Measurements from ENCODE around the gene CBX4. TPM values are rescaled to one million over a fixed set of nuclear protein-coding genes. Genes with fewer than 3 reads are reported as not detected.

CBX4 gene
- total and polyA plus RNA-seq, 2 of the 13 experiments (the other 11 are each of a cell fraction or from before 2014, with no cell fraction given), result 25.8 to 50.8 TPM

DNA sequence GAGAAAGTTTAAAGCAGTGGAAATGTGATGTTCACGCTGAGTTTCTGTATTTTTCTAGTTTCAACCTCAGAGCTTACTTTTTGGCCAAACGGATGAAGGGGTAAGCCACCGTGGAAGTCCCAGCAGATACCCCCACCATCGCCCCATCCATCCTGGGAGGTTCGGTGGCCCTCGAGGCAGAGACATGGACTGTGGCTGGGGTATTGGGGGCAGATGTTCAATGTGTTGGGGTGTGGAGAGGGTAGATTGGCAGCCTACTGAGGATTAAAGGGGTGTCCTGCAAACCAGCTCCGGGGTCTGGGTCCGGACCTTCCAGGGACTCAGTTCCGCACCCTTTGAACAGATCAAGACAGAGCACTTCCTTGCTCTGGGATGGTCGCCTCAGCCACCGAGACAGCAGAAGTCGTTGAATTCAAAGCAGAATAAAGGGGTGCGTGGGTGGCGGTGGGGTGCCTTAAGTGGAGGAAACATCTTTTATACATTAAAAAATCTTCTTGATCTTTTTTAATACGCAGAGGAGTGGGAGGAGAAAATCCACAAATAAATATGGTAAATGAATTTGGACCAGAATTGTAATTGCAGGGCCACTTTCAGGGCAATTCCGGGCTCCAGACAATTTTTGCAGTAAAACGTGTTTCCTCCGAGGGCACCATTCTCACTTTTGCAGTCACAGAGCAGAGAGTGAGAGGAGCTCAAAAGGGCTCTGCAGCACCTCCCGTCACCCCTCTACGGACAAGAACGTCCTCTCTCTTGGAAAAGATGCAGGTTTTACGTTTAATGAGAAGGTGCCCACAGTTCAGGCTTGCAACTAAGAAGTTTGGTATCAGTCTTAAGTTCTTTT, 34.2 kb downstream of the CBX4 start:
- POLR2A ChIA-PET, result interaction anchor here (0.9 to 1.0 kb wide), 4 partner anchors 8 to 189 kb away, joined by 3 to 6 read pairs (median 4); partner anchors contain the start of genes CBX4 and CBX8
- peaks cover 49 to 95% of the 10 kb centered on the region in 2 experiments for H3K27me3 ChIP-seq (ENCODE audit: control insufficient read depth in 1 of 2, insufficient read depth in 2 of 2, low read length in 2 of 2)
- intact Hi-C loops (cut with micrococcal nuclease; ENCODE audit: unreplicated experiment), result no loop called here

DNA sequence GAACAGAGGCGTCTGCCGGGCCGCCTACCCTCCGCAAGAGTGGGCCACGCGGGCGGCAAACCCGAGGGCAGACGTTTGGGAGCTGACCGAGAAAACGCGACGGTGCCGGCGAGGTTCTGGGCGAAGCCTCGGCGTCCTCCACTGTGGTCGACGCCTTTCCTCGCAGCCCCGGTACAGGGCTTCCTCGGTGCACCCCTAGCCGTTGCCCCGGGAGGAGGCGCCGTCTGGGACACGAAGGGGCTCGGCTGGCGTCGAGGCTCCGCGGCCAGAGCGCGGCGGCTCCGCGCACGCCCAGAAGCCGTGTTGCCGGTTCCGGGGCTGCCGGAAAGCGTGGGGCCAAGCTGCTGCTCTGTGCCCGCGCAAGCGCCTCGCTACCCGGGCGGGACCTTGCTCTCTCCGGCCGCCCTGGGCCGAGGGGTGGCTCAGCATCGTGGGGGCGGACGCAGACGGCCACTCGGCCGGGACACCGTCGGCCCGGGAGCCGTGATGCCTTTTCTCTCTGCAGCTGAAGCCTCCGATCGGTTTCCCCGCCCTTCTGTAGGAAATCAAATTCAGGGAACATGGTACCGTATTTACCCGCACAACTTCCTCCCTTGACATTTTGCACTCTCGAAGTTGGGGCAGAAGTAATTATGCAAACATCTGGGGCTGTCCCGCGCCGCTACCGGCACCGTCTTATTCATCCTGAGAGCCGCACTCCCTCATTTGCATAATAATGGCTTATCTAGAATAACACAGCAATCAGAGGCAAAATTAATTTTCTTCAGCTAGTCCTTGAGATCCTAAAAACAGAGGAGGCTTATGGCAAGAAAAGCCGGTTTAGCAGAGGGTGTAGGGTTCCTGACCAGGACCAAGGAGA, 35.0 kb downstream of the CBX4 start:
- BruUV-seq (replicated peaks), result no TSS peak
- ChIA-PET POLR2A (interaction anchor here (1.0 to 1.6 kb wide), 7 partner anchors 8 to 189 kb away, joined by 3 to 10 read pairs (median 5); partner anchors contain the start of gene CBX4), CTCF (ENCODE audit: low intra/inter-chr PET ratio, low total read pairs) (no interaction called here)
- no peaks in the 10 kb centered on the region for H3K79me2 ChIP-seq (ENCODE audit: insufficient read depth, low read length)
- no peak overlapping the region for H3K27ac ChIP-seq (ENCODE audit: extremely low read length, insufficient read depth, low read length)
- H3K9ac ChIP-seq (ENCODE audit: insufficient read depth, low read depth, low read length), result no peak overlapping the region
- intact Hi-C loops (cut with micrococcal nuclease; ENCODE audit: unreplicated experiment), result no loop called here
- WGBS (ENCODE audit: low lambda C conversion rate), result 21% methylated on average over 36 of the region's 76 CpGs
- in situ Hi-C loops (cut with HindIII; ENCODE audit: extremely low pct_ligation_motif_present, low pct_unique_long_range_greater_than_20kb), result no loop called here
- peak overlapping the region in 2 of 3 experiments; percentile 6 to 54; a peak in 3 of 6 replicates for H3K4me3 ChIP-seq (replicated peaks in 1 of 3; ENCODE audit: insufficient read depth in 1 of 3, low read depth in 2 of 3, low read length in 3 of 3)
- H3K9me3 ChIP-seq (ENCODE audit: low read length), result no peaks in the 10 kb centered on the region
- no peaks in the 10 kb centered on the region for H4K20me1 ChIP-seq (ENCODE audit: insufficient read depth, low read length)
- H3K27me3 ChIP-seq (ENCODE audit: control insufficient read depth in 1 of 2, insufficient read depth in 2 of 2, low read length in 2 of 2), result peaks cover 55 to 100% of the 10 kb centered on the region in 2 experiments
- no peak overlapping the region for H2AFZ ChIP-seq (ENCODE audit: low read length)
- FAIRE-seq (no peak), ATAC-seq (peak; percentile 39), DNase-seq (ENCODE audit: low spot score) (no peak)
- no peaks in the 10 kb centered on the region for H3K36me3 ChIP-seq (replicated peaks in 1 of 2; ENCODE audit: control insufficient read depth in 1 of 2, insufficient read depth in 2 of 2, low read length in 2 of 2)
- H3K4me2 ChIP-seq (ENCODE audit: low read depth, low read length), result peak overlapping the region; percentile 53
- H3K4me1 ChIP-seq (ENCODE audit: insufficient read depth, low read length), result peaks cover 66% of the 10 kb centered on the region
- TF ChIP-seq PHF20 (CRISPR knock-in tag; IDR thresholded peaks at IDR 0.05), result peak; percentile 52; the same call in 1 of the 2 replicates
- peak; percentile 94; the same call in 1 of the 2 replicates for TF ChIP-seq ZFYVE20 (CRISPR knock-in tag; IDR thresholded peaks at IDR 0.05; ENCODE audit: borderline replicate concordance, low read depth)
- peak; percentile 94; the same call in 1 of the 2 replicates for TF ChIP-seq ZNF468 (CRISPR knock-in tag; IDR thresholded peaks at IDR 0.05)
- TF ChIP-seq GATAD2A (CRISPR knock-in tag; IDR thresholded peaks at IDR 0.05), result no peak
- TF ChIP-seq ZNF552 (CRISPR knock-in tag; IDR thresholded peaks at IDR 0.05; ENCODE audit: borderline replicate concordance), result peak; percentile 97; the same call in 1 of the 2 replicates
- TF ChIP-seq, protein P1, sequence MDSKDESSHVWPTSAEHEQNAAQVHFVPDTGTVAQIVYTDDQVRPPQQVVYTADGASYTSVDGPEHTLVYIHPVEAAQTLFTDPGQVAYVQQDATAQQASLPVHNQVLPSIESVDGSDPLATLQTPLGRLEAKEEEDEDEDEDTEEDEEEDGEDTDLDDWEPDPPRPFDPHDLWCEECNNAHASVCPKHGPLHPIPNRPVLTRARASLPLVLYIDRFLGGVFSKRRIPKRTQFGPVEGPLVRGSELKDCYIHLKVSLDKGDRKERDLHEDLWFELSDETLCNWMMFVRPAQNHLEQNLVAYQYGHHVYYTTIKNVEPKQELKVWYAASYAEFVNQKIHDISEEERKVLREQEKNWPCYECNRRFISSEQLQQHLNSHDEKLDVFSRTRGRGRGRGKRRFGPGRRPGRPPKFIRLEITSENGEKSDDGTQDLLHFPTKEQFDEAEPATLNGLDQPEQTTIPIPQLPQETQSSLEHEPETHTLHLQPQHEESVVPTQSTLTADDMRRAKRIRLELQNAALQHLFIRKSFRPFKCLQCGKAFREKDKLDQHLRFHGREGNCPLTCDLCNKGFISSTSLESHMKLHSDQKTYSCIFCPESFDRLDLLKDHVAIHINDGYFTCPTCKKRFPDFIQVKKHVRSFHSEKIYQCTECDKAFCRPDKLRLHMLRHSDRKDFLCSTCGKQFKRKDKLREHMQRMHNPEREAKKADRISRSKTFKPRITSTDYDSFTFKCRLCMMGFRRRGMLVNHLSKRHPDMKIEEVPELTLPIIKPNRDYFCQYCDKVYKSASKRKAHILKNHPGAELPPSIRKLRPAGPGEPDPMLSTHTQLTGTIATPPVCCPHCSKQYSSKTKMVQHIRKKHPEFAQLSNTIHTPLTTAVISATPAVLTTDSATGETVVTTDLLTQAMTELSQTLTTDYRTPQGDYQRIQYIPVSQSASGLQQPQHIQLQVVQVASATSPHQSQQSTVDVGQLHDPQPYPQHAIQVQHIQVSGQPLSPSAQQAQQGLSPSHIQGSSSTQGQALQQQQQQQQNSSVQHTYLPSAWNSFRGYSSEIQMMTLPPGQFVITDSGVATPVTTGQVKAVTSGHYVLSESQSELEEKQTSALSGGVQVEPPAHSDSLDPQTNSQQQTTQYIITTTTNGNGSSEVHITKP (CRISPR knock-in tag; IDR thresholded peaks at IDR 0.05; ENCODE audit: low read depth), result no peak
- peak; percentile 89 for TF ChIP-seq ZNF235 (CRISPR knock-in tag; IDR thresholded peaks at IDR 0.05; ENCODE audit: borderline replicate concordance)
- no peak; the same call in 1 of the 2 replicates for TF ChIP-seq HNF4A (CRISPR knock-in tag; IDR thresholded peaks at IDR 0.05)

More for the DNA sequence above, 34.2 kb downstream of the CBX4 start:
- Histone ChIP-seq H3K9ac (ENCODE audit: insufficient read depth, low read depth, low read length) (no peak overlapping the region), H3K4me3 (replicated peaks in 1 of 3; ENCODE audit: insufficient read depth in 1 of 3, low read depth in 2 of 3, low read length in 3 of 3) (no peak overlapping the region), H3K4me2 (ENCODE audit: low read depth, low read length) (no peak overlapping the region), H3K9me3 (ENCODE audit: low read length) (no peaks in the 10 kb centered on the region), H2AFZ (ENCODE audit: low read length) (no peak overlapping the region), H3K27ac (ENCODE audit: extremely low read length, insufficient read depth, low read length) (no peak overlapping the region), H3K79me2 (ENCODE audit: insufficient read depth, low read length) (no peaks in the 10 kb centered on the region), H3K36me3 (replicated peaks in 1 of 2; ENCODE audit: control insufficient read depth in 1 of 2, insufficient read depth in 2 of 2, low read length in 2 of 2) (no peaks in the 10 kb centered on the region), H3K4me1 (ENCODE audit: insufficient read depth, low read length) (peaks cover 61% of the 10 kb centered on the region), H4K20me1 (ENCODE audit: insufficient read depth, low read length) (no peaks in the 10 kb centered on the region)
- in situ Hi-C loops (cut with HindIII; ENCODE audit: extremely low pct_ligation_motif_present, low pct_unique_long_range_greater_than_20kb), result loop anchor here (5.0 kb wide), 1 partner anchor 112 kb away; no protein-coding TSS in a partner anchor
- CTCF ChIA-PET (ENCODE audit: low intra/inter-chr PET ratio, low total read pairs), result no interaction called here
- no peak for DNase-seq (ENCODE audit: low spot score)
- WGBS (ENCODE audit: low lambda C conversion rate), result 50% methylated on average over 22 of the region's 22 CpGs
- no TSS peak for BruUV-seq (replicated peaks)
- TF ChIP-seq IRF2 (CRISPR knock-in tag; IDR thresholded peaks at IDR 0.05) (no peak), RNF2 (conservative IDR thresholded peaks at IDR 0.05; ENCODE audit: low read depth) (0 out of 2 replicates have a peak, but pooled peaks have one; percentile 27), PAX8 (CRISPR knock-in tag; IDR thresholded peaks at IDR 0.05; ENCODE audit: borderline replicate concordance) (no peak)
- ATAC-seq, result no peak
- no peak for FAIRE-seq
